HepG2 (cell line): ENCODE data around the gene ECSIT. TPM values are rescaled to one million over a fixed set of nuclear protein-coding genes. Genes with fewer than 3 reads are reported as not detected.

Source experiments
- AGO1 ChIP-seq: fragments of 200-400 bp; formaldehyde crosslinking; IDR thresholded peaks from 2 replicates; pipeline ENCODE4 v1.6.1; 2017; ENCODE audit warnings: mild to moderate bottlenecking, low read depth, low read length, moderate library complexity; ENCODE audit not compliant: poor library complexity, severe bottlenecking
- HNRNPH1 ChIP-seq: fragments of 200-400 bp; formaldehyde crosslinking; optimal IDR thresholded peaks from 2 replicates; pipeline ENCODE3; 2017; ENCODE audit warnings: mild to moderate bottlenecking, low read depth, low read length
- IKZF1 ChIP-seq: fragments of 450-650 bp; IDR thresholded peaks from 2 replicates; pipeline ENCODE4 v1.7.1; 2016
- MYC ChIP-seq: sonication (generic); formaldehyde crosslinking; IDR thresholded peaks from 2 replicates; pipeline ENCODE4 v1.9.0; 2021; ENCODE audit warnings: missing genetic modification reagents, borderline replicate concordance
- NKX3-1 ChIP-seq: sonication (generic); formaldehyde crosslinking; IDR thresholded peaks from 2 replicates; pipeline ENCODE4 v1.5.0; 2020; ENCODE audit warnings: missing genetic modification reagents
- SP140L ChIP-seq: sonication (generic); formaldehyde crosslinking; IDR thresholded peaks from 2 replicates; pipeline ENCODE4 v1.4.0; 2020; ENCODE audit warnings: missing genetic modification reagents, borderline replicate concordance
- XBP1 ChIP-seq: sonication (generic); formaldehyde crosslinking; IDR thresholded peaks from 2 replicates; pipeline ENCODE4 v1.5.0; 2020; ENCODE audit warnings: missing genetic modification reagents
- ZFP36L1 ChIP-seq: sonication (generic); formaldehyde crosslinking; IDR thresholded peaks from 2 replicates; pipeline ENCODE4 v1.8.0; 2022; ENCODE audit warnings: mild to moderate bottlenecking, missing genetic modification reagents, moderate library complexity
- ZFP37 ChIP-seq: sonication (generic); formaldehyde crosslinking; IDR thresholded peaks from 2 replicates; pipeline ENCODE4 v1.4.0; 2020; ENCODE audit warnings: missing genetic modification reagents, borderline replicate concordance
- ZNF180 ChIP-seq: sonication (generic); formaldehyde crosslinking; IDR thresholded peaks from 2 replicates; pipeline ENCODE4 v1.4.0; 2020; ENCODE audit warnings: low read depth, missing genetic modification reagents, borderline replicate concordance
- ZNF234 ChIP-seq: sonication (generic); formaldehyde crosslinking; conservative IDR thresholded peaks from 2 replicates; pipeline ENCODE4 v1.5.1; 2020; ENCODE audit warnings: mild to moderate bottlenecking, missing genetic modification reagents
- ZNF558 ChIP-seq: sonication (generic); formaldehyde crosslinking; IDR thresholded peaks from 2 replicates; pipeline ENCODE4 v1.9.0; 2022; ENCODE audit warnings: mild to moderate bottlenecking, missing genetic modification reagents, borderline replicate concordance
- polyA plus RNA-seq, 8 experiments: library from polyadenylated mRNA; depleted of rRNA in 3 of 8; stranded (reverse) in 7 of 8; unstranded in 1 of 8; fragments of >200 nt; fragmentation: Illumina TruSeq in 4 of 8; extraction: Trizol in 4 of 8; gene quantifications; 2 replicates each; pipeline versions ENCODE4 v1.2.1 to v1.2.3, GENCODE V29; 2011 to 2016; ENCODE audit warnings: low read depth in 4 of 8, missing spikeins in 1 of 8, mixed read lengths in 1 of 8; ENCODE audit not compliant: insufficient read depth in 1 of 8
- total RNA-seq, 5 experiments: library from RNA; depleted of rRNA; stranded (reverse); fragments of >200 nt; fragmentation: Illumina TruSeq; extraction: Trizol; gene quantifications; 2 replicates each; pipeline ENCODE4 v1.2.3, GENCODE V29; 2016; ENCODE audit warnings: low read depth in 1 of 5
- TF ChIP-seq, protein P1 (sequence below): sonication (generic); formaldehyde crosslinking; IDR thresholded peaks from 2 replicates; pipeline ENCODE4 v1.4.0; 2020; ENCODE audit warnings: missing genetic modification reagents
- TF ChIP-seq, protein P2 (sequence below): sonication (generic); formaldehyde crosslinking; IDR thresholded peaks from 2 replicates; pipeline ENCODE4 v1.5.0; 2020; ENCODE audit warnings: mild to moderate bottlenecking, missing genetic modification reagents
- TF ChIP-seq, protein P3 (sequence below): sonication (generic); formaldehyde crosslinking; IDR thresholded peaks from 2 replicates; pipeline ENCODE4 v1.8.0; 2022; ENCODE audit warnings: mild to moderate bottlenecking, missing genetic modification reagents; ENCODE audit not compliant: insufficient replicate concordance
- TF ChIP-seq, protein P4 (sequence below): sonication (generic); formaldehyde crosslinking; IDR thresholded peaks from 2 replicates; pipeline ENCODE4 v1.5.1; 2020; ENCODE audit warnings: missing genetic modification reagents, mild to moderate bottlenecking, borderline replicate concordance
- TF ChIP-seq, protein P5 (sequence below): sonication (generic); formaldehyde crosslinking; IDR thresholded peaks from 2 replicates; pipeline ENCODE4 v1.4.0; 2020; ENCODE audit warnings: missing genetic modification reagents; ENCODE audit errors: not compliant biosample characterization
- TF ChIP-seq, protein P6 (sequence below): sonication (generic); formaldehyde crosslinking; IDR thresholded peaks from 2 replicates; pipeline ENCODE4 v1.5.0; 2020; ENCODE audit warnings: missing genetic modification reagents

The ECSIT gene
- total and polyA plus RNA-seq, 2 of the 13 experiments (the other 11 are each of a cell fraction or from before 2014, with no cell fraction given) = 36.4 to 62.3 TPM

DNA sequence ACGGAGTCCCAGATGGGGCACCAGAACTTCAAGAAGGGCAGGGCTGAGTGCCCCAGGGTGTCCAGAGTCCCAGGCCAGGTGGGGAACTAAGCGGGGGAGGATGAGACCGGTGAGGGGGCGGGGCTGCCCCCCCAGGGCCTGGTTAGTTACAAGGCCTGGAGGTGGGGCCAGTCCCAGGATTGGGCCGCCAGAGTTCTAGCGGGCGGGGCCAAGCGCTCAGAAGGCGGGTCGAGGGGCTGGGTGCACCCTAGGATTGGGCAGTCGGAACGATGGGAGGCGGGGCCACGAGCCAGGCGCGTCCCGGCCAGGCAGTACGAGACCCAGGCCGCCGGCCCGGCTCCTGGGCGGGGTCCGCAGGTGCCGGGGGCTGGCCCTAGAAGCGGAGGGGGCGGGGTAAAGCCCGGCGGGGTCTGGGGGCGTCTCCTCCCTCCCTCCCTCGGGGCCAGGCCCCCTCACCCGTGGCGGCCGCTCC lies 23.9 kb downstream of the ECSIT start (continued):
- TF ChIP-seq, protein P1, sequence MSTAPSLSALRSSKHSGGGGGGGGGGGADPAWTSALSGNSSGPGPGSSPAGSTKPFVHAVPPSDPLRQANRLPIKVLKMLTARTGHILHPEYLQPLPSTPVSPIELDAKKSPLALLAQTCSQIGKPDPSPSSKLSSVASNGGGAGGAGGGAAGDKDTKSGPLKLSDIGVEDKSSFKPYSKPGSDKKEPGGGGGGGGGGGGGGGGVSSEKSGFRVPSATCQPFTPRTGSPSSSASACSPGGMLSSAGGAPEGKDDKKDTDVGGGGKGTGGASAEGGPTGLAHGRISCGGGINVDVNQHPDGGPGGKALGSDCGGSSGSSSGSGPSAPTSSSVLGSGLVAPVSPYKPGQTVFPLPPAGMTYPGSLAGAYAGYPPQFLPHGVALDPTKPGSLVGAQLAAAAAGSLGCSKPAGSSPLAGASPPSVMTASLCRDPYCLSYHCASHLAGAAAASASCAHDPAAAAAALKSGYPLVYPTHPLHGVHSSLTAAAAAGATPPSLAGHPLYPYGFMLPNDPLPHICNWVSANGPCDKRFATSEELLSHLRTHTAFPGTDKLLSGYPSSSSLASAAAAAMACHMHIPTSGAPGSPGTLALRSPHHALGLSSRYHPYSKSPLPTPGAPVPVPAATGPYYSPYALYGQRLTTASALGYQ (CRISPR knock-in tag) = no peak
- no peak for TF ChIP-seq ZNF558
- TF ChIP-seq HNRNPH1 = no peak
- TF ChIP-seq IKZF1 = no peak
- no peak for TF ChIP-seq NKX3-1 (CRISPR knock-in tag)
- TF ChIP-seq, protein P2, sequence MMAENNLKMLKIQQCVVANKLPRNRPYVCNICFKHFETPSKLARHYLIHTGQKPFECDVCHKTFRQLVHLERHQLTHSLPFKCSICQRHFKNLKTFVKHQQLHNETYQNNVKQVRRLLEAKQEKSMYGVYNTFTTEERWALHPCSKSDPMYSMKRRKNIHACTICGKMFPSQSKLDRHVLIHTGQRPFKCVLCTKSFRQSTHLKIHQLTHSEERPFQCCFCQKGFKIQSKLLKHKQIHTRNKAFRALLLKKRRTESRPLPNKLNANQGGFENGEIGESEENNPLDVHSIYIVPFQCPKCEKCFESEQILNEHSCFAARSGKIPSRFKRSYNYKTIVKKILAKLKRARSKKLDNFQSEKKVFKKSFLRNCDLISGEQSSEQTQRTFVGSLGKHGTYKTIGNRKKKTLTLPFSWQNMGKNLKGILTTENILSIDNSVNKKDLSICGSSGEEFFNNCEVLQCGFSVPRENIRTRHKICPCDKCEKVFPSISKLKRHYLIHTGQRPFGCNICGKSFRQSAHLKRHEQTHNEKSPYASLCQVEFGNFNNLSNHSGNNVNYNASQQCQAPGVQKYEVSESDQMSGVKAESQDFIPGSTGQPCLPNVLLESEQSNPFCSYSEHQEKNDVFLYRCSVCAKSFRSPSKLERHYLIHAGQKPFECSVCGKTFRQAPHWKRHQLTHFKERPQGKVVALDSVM (CRISPR knock-in tag) = no peak
- TF ChIP-seq, protein P3, sequence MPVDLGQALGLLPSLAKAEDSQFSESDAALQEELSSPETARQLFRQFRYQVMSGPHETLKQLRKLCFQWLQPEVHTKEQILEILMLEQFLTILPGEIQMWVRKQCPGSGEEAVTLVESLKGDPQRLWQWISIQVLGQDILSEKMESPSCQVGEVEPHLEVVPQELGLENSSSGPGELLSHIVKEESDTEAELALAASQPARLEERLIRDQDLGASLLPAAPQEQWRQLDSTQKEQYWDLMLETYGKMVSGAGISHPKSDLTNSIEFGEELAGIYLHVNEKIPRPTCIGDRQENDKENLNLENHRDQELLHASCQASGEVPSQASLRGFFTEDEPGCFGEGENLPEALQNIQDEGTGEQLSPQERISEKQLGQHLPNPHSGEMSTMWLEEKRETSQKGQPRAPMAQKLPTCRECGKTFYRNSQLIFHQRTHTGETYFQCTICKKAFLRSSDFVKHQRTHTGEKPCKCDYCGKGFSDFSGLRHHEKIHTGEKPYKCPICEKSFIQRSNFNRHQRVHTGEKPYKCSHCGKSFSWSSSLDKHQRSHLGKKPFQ (CRISPR knock-in tag) = no peak
- TF ChIP-seq, protein P4, sequence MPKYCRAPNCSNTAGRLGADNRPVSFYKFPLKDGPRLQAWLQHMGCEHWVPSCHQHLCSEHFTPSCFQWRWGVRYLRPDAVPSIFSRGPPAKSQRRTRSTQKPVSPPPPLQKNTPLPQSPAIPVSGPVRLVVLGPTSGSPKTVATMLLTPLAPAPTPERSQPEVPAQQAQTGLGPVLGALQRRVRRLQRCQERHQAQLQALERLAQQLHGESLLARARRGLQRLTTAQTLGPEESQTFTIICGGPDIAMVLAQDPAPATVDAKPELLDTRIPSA (CRISPR knock-in tag) = no peak
- TF ChIP-seq ZFP36L1 (CRISPR knock-in tag) = no peak
- no peak for TF ChIP-seq SP140L (CRISPR knock-in tag)
- TF ChIP-seq XBP1 (CRISPR knock-in tag) = no peak
- TF ChIP-seq ZNF180 = no peak
- no peak for TF ChIP-seq ZFP37
- TF ChIP-seq MYC = peak; percentile 39; the same call in 1 of the 2 replicates
- TF ChIP-seq, protein P5, sequence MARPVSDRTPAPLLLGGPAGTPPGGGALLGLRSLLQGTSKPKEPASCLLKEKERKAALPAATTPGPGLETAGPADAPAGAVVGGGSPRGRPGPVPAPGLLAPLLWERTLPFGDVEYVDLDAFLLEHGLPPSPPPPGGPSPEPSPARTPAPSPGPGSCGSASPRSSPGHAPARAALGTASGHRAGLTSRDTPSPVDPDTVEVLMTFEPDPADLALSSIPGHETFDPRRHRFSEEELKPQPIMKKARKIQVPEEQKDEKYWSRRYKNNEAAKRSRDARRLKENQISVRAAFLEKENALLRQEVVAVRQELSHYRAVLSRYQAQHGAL (CRISPR knock-in tag) = no peak
- TF ChIP-seq, protein P6, sequence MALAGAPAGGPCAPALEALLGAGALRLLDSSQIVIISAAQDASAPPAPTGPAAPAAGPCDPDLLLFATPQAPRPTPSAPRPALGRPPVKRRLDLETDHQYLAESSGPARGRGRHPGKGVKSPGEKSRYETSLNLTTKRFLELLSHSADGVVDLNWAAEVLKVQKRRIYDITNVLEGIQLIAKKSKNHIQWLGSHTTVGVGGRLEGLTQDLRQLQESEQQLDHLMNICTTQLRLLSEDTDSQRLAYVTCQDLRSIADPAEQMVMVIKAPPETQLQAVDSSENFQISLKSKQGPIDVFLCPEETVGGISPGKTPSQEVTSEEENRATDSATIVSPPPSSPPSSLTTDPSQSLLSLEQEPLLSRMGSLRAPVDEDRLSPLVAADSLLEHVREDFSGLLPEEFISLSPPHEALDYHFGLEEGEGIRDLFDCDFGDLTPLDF (CRISPR knock-in tag) = no peak
- no peak for TF ChIP-seq AGO1
- TF ChIP-seq ZNF234 (CRISPR knock-in tag) = no peak
